Activated B cell treated with CpG ODN at 0.5 μM for 24 hours (primary cell): ENCODE measurements around the gene GLMP. TPM values are rescaled to one million over a fixed set of nuclear protein-coding genes. Genes with fewer than 3 reads are reported as not detected.
"Not testable (repeated sequence)": the region's sequence is repeated elsewhere in the genome, so short reads cannot be mapped to it uniquely, and the experiment has no call there.

Experiments used
- ATAC-seq: fragments of 200-7000 bp; cut with Tn5 transposase; one replicate; pipeline ENCODE4 v1.10.0; 2021; ENCODE audit warnings: low read depth, mild to moderate bottlenecking, moderate library complexity
- CTCF ChIA-PET: fragments of 350-600 bp; sonication (Branson Sonifier 250); formaldehyde crosslinking; loops from one replicate; lab custom pipeline; 2021; ENCODE audit warnings: antibody characterized with exemption; lab: Charles Lee
- POLR2A ChIA-PET: fragments of 350-600 bp; sonication (Branson Sonifier 250); formaldehyde crosslinking; loops from one replicate; lab custom pipeline; 2021; ENCODE audit warnings: antibody characterized with exemption; lab: Charles Lee
- DNase-seq: peaks from one replicate; pipeline ENCODE4 v3.0.0; 2022
- H3K27ac Mint-ChIP-seq: one replicate; pipeline ENCODE4 v1.8.0; 2020; ENCODE audit warnings: mixed read lengths
- H3K27me3 Mint-ChIP-seq: one replicate; pipeline ENCODE4 v1.8.0; 2021; ENCODE audit warnings: mixed read lengths
- H3K36me3 Mint-ChIP-seq: one replicate; pipeline ENCODE4 v1.8.0; 2021; ENCODE audit warnings: low read depth, mixed read lengths
- H3K4me1 Mint-ChIP-seq: one replicate; pipeline ENCODE4 v1.8.0; 2021; ENCODE audit warnings: mixed read lengths
- H3K4me3 Mint-ChIP-seq: one replicate; pipeline ENCODE4 v1.8.0; 2020; ENCODE audit warnings: mild to moderate bottlenecking, mixed read lengths
- H3K9me3 Mint-ChIP-seq: one replicate; pipeline ENCODE4 v1.8.0; 2020; ENCODE audit warnings: mixed read lengths
- CTCF ChIP-seq: fragments of 200-600 bp; IDR thresholded peaks from one replicate; pipeline ENCODE4 v1.8.0; 2022; ENCODE audit warnings: antibody characterized with exemption, mild to moderate bottlenecking
- intact Hi-C: fragments of 100-400 bp; cut with micrococcal nuclease; formaldehyde crosslinking; loops from one replicate; pipeline ENCODE4 v1.15.1; 2024
- total RNA-seq: library from RNA; stranded (reverse); gene quantifications from 2 replicates; pipeline ENCODE4 v1.2.3, GENCODE V29; 2022

GLMP gene
- total RNA-seq, 1 donor from 2014 or later: 15.9 TPM

GRCh38 chr1:156337888-156338179, 42.4 kb upstream of the GLMP start:
- ChIA-PET CTCF (interaction anchor here (1.6 kb wide), 1 partner anchor 18 kb away, joined by 4 read pairs; no protein-coding TSS in a partner anchor), POLR2A (interaction anchor here (0.5 to 1.2 kb wide), 5 partner anchors 55 to 429 kb away, joined by 3 to 5 read pairs (median 3); partner anchors contain the start of genes PRCC and SMG5)
- DNase-seq: no peak
- Mint-ChIP-seq H3K36me3 (peaks cover 48% of the 10 kb centered on the region), H3K27me3 (no peaks in the 10 kb centered on the region), H3K4me3 (peak overlapping the region; percentile 97), H3K4me1 (peaks cover 40% of the 10 kb centered on the region), H3K27ac (peak overlapping the region; percentile 97), H3K9me3 (no peaks in the 10 kb centered on the region)
- ATAC-seq: no peak
- no peak for TF ChIP-seq CTCF
- intact Hi-C loops: loop anchor here (1.0 to 5.0 kb wide), 6 partner anchors 41 to 404 kb away; partner anchors contain the start of genes GLMP, KHDC4, LAMTOR2 and MEX3A

GRCh38 chr1:156337052-156337887, 41.8 kb upstream of the GLMP start:
- Mint-ChIP-seq H3K9me3 (no peaks in the 10 kb centered on the region), H3K36me3 (peaks cover 48% of the 10 kb centered on the region), H3K4me1 (peaks cover 40% of the 10 kb centered on the region), H3K27me3 (no peaks in the 10 kb centered on the region), H3K27ac (peak overlapping the region; percentile 97), H3K4me3 (peak overlapping the region; percentile 97)
- CTCF ChIA-PET: interaction anchor here (1.6 kb wide), 1 partner anchor 18 kb away, joined by 4 read pairs; no protein-coding TSS in a partner anchor
- TF ChIP-seq CTCF: no peak
- DNase-seq: no peak
- no peak for ATAC-seq
- POLR2A ChIA-PET: interaction anchor here (0.5 to 1.2 kb wide), 6 partner anchors 11 to 430 kb away, joined by 3 to 5 read pairs (median 4); partner anchors contain the start of genes PRCC and SMG5
- intact Hi-C loops: loop anchor here (5.0 kb wide), 2 partner anchors 40 to 255 kb away; partner anchors contain the start of genes GLMP, MEX3A and VHLL

- no peak for ATAC-seq
- POLR2A ChIA-PET: interaction anchor here (0.7 kb wide), 1 partner anchor 12 kb away, joined by 5 read pairs; no protein-coding TSS in a partner anchor
- Mint-ChIP-seq H3K27ac (no peak overlapping the region), H3K36me3 (peaks cover 56% of the 10 kb centered on the region), H3K4me1 (peaks cover 40% of the 10 kb centered on the region), H3K9me3 (no peaks in the 10 kb centered on the region), H3K4me3 (peak overlapping the region; percentile 97), H3K27me3 (no peaks in the 10 kb centered on the region)
- no peak for DNase-seq
- CTCF ChIA-PET: interaction anchor here (0.8 to 1.9 kb wide), 3 partner anchors 17 to 53 kb away, joined by 3 to 4 read pairs (median 3); partner anchors contain the start of gene SMG5
- intact Hi-C loops: loop anchor here (5.0 kb wide), 2 partner anchors 39 to 254 kb away; partner anchors contain the start of genes GLMP, MEX3A and VHLL
- no peak for TF ChIP-seq CTCF
Observed at GRCh38 chr1:156336242-156336641, 40.8 kb upstream of the GLMP start.

DNA sequence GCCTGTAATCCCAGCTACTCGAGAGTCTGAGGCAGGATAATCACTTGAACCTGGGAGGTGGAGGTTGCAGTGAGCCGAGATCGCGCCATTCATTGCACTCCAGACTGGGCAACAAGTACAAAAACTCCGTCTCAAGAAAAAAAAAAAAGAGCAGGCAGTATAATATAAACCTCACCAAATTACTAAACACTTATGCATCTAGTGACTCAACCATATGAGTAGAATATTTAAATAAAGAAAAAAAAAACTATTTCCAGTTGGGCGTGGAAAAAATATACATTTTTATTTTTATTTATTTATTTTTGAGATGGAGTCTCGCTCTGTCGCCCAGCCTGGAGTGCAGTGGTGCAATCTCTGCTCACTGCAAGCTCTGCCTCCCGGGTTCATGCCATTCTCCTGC, 27.7 kb upstream of the GLMP start:
- intact Hi-C loops, CTCF ChIA-PET, H3K27me3 Mint-ChIP-seq, H3K9me3 Mint-ChIP-seq, DNase-seq, H3K27ac Mint-ChIP-seq, H3K4me1 Mint-ChIP-seq, H3K4me3 Mint-ChIP-seq, POLR2A ChIA-PET, ATAC-seq: not testable (repeated sequence)
- H3K36me3 Mint-ChIP-seq: peaks cover 73% of the 10 kb centered on the region

- DNase-seq (no peak), ATAC-seq (no peak)
- ChIA-PET CTCF (interaction anchor here (1.0 kb wide), 1 partner anchor 13 kb away, joined by 3 read pairs; no protein-coding TSS in a partner anchor), POLR2A (no interaction called here)
- Mint-ChIP-seq H3K4me3 (no peak overlapping the region), H3K9me3 (no peaks in the 10 kb centered on the region), H3K4me1 (no peaks in the 10 kb centered on the region), H3K36me3 (peaks cover 90% of the 10 kb centered on the region), H3K27me3 (no peaks in the 10 kb centered on the region), H3K27ac (no peak overlapping the region)
- TF ChIP-seq CTCF: no peak
- intact Hi-C loops: no loop called here
Observed at GRCh38 chr1:156320560-156320959, 25.1 kb upstream of the GLMP start.
